ENCODE measurements around the gene ZRSR2.

ZRSR2 gene

DNA sequence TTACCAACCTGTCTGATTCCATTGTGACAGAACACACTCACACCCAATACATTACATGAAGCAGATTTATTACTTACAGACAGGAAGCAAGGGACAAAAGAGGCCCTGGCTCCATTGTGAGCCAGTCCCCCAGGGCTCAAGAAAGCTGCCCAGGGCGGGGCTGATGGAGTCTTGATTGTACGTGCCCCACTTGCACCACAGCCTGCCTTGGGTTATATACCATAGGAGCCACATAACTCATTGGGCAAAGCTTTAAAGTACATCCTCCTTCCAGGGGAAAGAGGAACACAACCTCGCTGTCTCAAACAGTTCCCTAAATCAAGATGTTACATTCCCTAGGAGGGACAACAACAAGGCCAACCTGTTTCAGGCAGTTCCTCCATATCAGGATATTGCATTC is 3.4 kb upstream of the ZRSR2 start:
- TF ChIP-seq SIN3A (IDR thresholded peaks at IDR 0.05; ENCODE audit: borderline replicate concordance, insufficient read depth, low read length) (no peak), FOXP2 (optimal IDR thresholded peaks at IDR 0.05; ENCODE audit: borderline replicate concordance, extremely low read depth, extremely low read length, insufficient read depth) (no peak), TAF1 (IDR thresholded peaks at IDR 0.05; ENCODE audit: borderline replicate concordance, insufficient read depth, low read length) (no peak), POLR2AphosphoS5 (IDR thresholded peaks at IDR 0.05; ENCODE audit: low read depth, low read length) (no peak), REST (IDR thresholded peaks at IDR 0.05; ENCODE audit: insufficient read depth in 1 of 2, low read depth in 2 of 2, low read length in 2 of 2) (no peak)

DNA sequence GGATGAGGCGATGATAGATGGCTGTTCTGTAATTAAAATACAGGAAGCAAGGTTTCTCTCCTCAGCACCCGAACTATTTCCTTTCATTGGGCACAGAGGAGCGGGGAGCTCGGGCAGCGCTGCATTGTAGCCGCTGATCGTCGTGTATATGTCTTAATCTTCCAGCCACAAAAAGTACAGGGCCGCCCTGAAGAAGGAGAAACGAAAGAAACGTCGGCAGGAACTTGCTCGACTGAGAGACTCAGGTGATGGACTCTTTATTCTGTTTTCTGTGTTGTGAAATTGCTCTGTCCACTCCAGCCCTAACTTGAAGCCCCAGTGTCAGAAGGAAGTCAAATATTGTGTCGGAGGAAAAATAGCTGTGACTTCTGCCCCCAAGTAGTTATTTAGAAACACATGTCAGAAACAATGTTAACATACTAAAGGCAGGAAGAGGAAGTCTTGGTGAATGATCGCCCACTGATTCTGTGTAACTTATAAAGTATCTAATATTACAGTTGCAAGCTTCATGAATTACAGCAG is 546 bp downstream of the ZRSR2 start:
- TF ChIP-seq SIN3A (IDR thresholded peaks at IDR 0.05; ENCODE audit: borderline replicate concordance, insufficient read depth, low read length), result no peak
- no peak for TF ChIP-seq TAF1 (IDR thresholded peaks at IDR 0.05; ENCODE audit: borderline replicate concordance, insufficient read depth, low read length)
- TF ChIP-seq REST (IDR thresholded peaks at IDR 0.05; ENCODE audit: insufficient read depth in 1 of 2, low read depth in 2 of 2, low read length in 2 of 2), result no peak
- TF ChIP-seq FOXP2 (optimal IDR thresholded peaks at IDR 0.05; ENCODE audit: borderline replicate concordance, extremely low read depth, extremely low read length, insufficient read depth), result no peak
- no peak for TF ChIP-seq POLR2AphosphoS5 (IDR thresholded peaks at IDR 0.05; ENCODE audit: low read depth, low read length)

DNA sequence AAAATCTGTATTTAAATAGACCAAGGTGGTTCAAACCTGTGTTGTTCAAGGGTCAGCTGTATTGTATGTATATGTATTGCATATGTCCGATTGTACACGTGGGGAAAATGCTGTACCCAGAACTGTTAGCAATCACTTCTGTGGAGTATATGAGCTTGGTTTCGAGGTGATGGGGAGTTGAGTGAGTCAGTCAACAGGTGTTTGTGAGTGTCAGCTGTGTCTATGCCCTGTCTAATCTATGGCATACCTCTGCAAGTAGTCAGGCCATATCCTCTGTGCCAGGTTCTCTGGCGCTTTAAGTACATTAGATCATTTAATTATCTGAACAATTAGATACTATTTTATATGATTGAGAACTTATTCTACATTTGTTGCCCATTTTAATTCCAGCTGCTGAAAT is 7.4 kb downstream of the ZRSR2 start:
- TF ChIP-seq SIN3A (IDR thresholded peaks at IDR 0.05; ENCODE audit: borderline replicate concordance, insufficient read depth, low read length), result no peak
- no peak for TF ChIP-seq TAF1 (IDR thresholded peaks at IDR 0.05; ENCODE audit: borderline replicate concordance, insufficient read depth, low read length)
- no peak for TF ChIP-seq POLR2AphosphoS5 (IDR thresholded peaks at IDR 0.05; ENCODE audit: low read depth, low read length)
- no peak for TF ChIP-seq FOXP2 (optimal IDR thresholded peaks at IDR 0.05; ENCODE audit: borderline replicate concordance, extremely low read depth, extremely low read length, insufficient read depth)
- TF ChIP-seq REST (IDR thresholded peaks at IDR 0.05; ENCODE audit: insufficient read depth in 1 of 2, low read depth in 2 of 2, low read length in 2 of 2), result no peak

DNA sequence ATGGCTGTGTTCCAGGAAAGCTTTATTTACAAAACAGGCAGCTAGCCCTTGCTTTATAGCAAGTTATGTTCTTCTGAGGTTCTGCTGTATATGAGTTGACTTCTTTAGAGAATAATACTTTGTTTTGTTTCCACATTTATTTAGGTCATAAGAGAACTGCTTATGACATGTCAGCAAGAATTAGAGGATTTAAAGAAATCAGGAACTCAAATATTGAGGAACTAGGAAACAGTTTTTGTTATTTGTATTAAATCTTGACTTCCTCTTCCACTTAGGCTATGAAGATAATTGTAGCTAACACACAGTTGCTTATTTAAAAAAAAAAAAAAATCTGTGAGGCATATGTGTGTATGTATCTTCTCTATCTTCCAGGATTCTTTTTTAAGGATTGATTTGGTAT is 14.3 kb downstream of the ZRSR2 start:
- TF ChIP-seq SIN3A (IDR thresholded peaks at IDR 0.05; ENCODE audit: borderline replicate concordance, insufficient read depth, low read length), result no peak
- TF ChIP-seq FOXP2 (optimal IDR thresholded peaks at IDR 0.05; ENCODE audit: borderline replicate concordance, extremely low read depth, extremely low read length, insufficient read depth), result no peak
- no peak for TF ChIP-seq TAF1 (IDR thresholded peaks at IDR 0.05; ENCODE audit: borderline replicate concordance, insufficient read depth, low read length)
- no peak for TF ChIP-seq REST (IDR thresholded peaks at IDR 0.05; ENCODE audit: insufficient read depth in 1 of 2, low read depth in 2 of 2, low read length in 2 of 2)

DNA sequence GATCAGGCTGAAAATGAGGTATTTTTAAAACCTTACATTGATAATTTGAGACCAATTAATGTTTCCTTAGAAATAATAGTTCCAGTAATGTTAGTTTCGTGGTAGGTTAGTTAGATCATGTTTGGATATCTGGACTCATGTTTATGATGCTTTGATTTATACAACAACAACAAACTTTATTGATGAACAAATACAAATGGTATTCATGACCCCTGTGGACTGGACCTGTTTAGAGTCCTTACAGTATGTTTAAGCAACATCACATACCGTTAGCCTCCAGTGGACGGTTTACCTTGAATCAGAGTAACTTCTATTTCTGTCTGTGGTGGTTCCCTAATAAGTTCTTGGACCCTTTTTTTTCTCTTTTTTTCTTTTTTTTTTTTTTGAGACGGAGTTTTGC is 18.0 kb downstream of the ZRSR2 start:
- TF ChIP-seq REST (IDR thresholded peaks at IDR 0.05; ENCODE audit: insufficient read depth in 1 of 2, low read depth in 2 of 2, low read length in 2 of 2) (no peak), TAF1 (IDR thresholded peaks at IDR 0.05; ENCODE audit: borderline replicate concordance, insufficient read depth, low read length) (no peak), SIN3A (IDR thresholded peaks at IDR 0.05; ENCODE audit: borderline replicate concordance, insufficient read depth, low read length) (no peak), FOXP2 (optimal IDR thresholded peaks at IDR 0.05; ENCODE audit: borderline replicate concordance, extremely low read depth, extremely low read length, insufficient read depth) (no peak), POLR2AphosphoS5 (IDR thresholded peaks at IDR 0.05; ENCODE audit: low read depth, low read length) (no peak)

Measured in PFSK-1 (cell line).